ENCODE data around the gene PRPSAP2.

PRPSAP2 gene

GRCh38 chr17:18891541-18891940, 33.6 kb downstream of the PRPSAP2 start:
- Histone ChIP-seq H3K4me1 (ENCODE audit: insufficient read depth, poor library complexity, severe bottlenecking) (no peaks in the 10 kb centered on the region), H3K9me3 (ENCODE audit: severe bottlenecking) (no peaks in the 10 kb centered on the region), H3K27me3 (ENCODE audit: insufficient read depth, poor library complexity, severe bottlenecking) (no peaks in the 10 kb centered on the region), H3K36me3 (ENCODE audit: low read depth) (peaks cover 48% of the 10 kb centered on the region), H3K27ac (ENCODE audit: poor library complexity, severe bottlenecking) (no peak overlapping the region), H3K4me3 (ENCODE audit: severe bottlenecking) (no peak overlapping the region)
- DNase-seq (ENCODE audit: low spot score) = no peak
- no peak for TF ChIP-seq CTCF (IDR thresholded peaks at IDR 0.05; ENCODE audit: poor library complexity, severe bottlenecking)
- ATAC-seq (ENCODE audit: low read depth) = no peak

GRCh38 chr17:18896146-18896545, 38.2 kb downstream of the PRPSAP2 start:
- DNase-seq (ENCODE audit: low spot score) (no peak), ATAC-seq (ENCODE audit: low read depth) (no peak)
- Histone ChIP-seq H3K27ac (ENCODE audit: poor library complexity, severe bottlenecking) (no peak overlapping the region), H3K27me3 (ENCODE audit: insufficient read depth, poor library complexity, severe bottlenecking) (no peaks in the 10 kb centered on the region), H3K4me1 (ENCODE audit: insufficient read depth, poor library complexity, severe bottlenecking) (no peaks in the 10 kb centered on the region), H3K9me3 (ENCODE audit: severe bottlenecking) (no peaks in the 10 kb centered on the region), H3K36me3 (ENCODE audit: low read depth) (peaks cover 34% of the 10 kb centered on the region), H3K4me3 (ENCODE audit: severe bottlenecking) (no peak overlapping the region)
- TF ChIP-seq CTCF (IDR thresholded peaks at IDR 0.05; ENCODE audit: poor library complexity, severe bottlenecking) = no peak

GRCh38 chr17:18896947-18897346, 39.0 kb downstream of the PRPSAP2 start:
- TF ChIP-seq CTCF (IDR thresholded peaks at IDR 0.05; ENCODE audit: poor library complexity, severe bottlenecking) = no peak
- DNase-seq (ENCODE audit: low spot score) (no peak), ATAC-seq (ENCODE audit: low read depth) (no peak)
- no peaks in the 10 kb centered on the region for H3K4me1 ChIP-seq (ENCODE audit: insufficient read depth, poor library complexity, severe bottlenecking)
- H3K27ac ChIP-seq (ENCODE audit: poor library complexity, severe bottlenecking) = no peak overlapping the region
- no peaks in the 10 kb centered on the region for H3K27me3 ChIP-seq (ENCODE audit: insufficient read depth, poor library complexity, severe bottlenecking)
- H3K36me3 ChIP-seq (ENCODE audit: low read depth) = peaks cover 28% of the 10 kb centered on the region
- no peaks in the 10 kb centered on the region for H3K9me3 ChIP-seq (ENCODE audit: severe bottlenecking)
- no peak overlapping the region for H3K4me3 ChIP-seq (ENCODE audit: severe bottlenecking)

- Histone ChIP-seq H3K4me3 (ENCODE audit: severe bottlenecking) (no peak overlapping the region), H3K9me3 (ENCODE audit: severe bottlenecking) (no peaks in the 10 kb centered on the region), H3K36me3 (ENCODE audit: low read depth) (peaks cover 33% of the 10 kb centered on the region), H3K4me1 (ENCODE audit: insufficient read depth, poor library complexity, severe bottlenecking) (no peaks in the 10 kb centered on the region), H3K27me3 (ENCODE audit: insufficient read depth, poor library complexity, severe bottlenecking) (no peaks in the 10 kb centered on the region), H3K27ac (ENCODE audit: poor library complexity, severe bottlenecking) (no peak overlapping the region)
- no peak for DNase-seq (ENCODE audit: low spot score)
- TF ChIP-seq CTCF (IDR thresholded peaks at IDR 0.05; ENCODE audit: poor library complexity, severe bottlenecking) = no peak
- ATAC-seq (ENCODE audit: low read depth) = no peak
Measured at GRCh38 chr17:18904482-18904881, 46.6 kb downstream of the PRPSAP2 start.

GRCh38 chr17:18905226-18905625, 47.3 kb downstream of the PRPSAP2 start:
- no peaks in the 10 kb centered on the region for H3K27me3 ChIP-seq (ENCODE audit: insufficient read depth, poor library complexity, severe bottlenecking)

More at GRCh38 chr17:18905226-18905625, 47.3 kb downstream of the PRPSAP2 start:
- ATAC-seq (ENCODE audit: low read depth) (no peak), DNase-seq (ENCODE audit: low spot score) (no peak)
- TF ChIP-seq CTCF (IDR thresholded peaks at IDR 0.05; ENCODE audit: poor library complexity, severe bottlenecking) = no peak
- Histone ChIP-seq H3K4me3 (ENCODE audit: severe bottlenecking) (no peak overlapping the region), H3K27ac (ENCODE audit: poor library complexity, severe bottlenecking) (no peak overlapping the region), H3K36me3 (ENCODE audit: low read depth) (peaks cover 30% of the 10 kb centered on the region), H3K9me3 (ENCODE audit: severe bottlenecking) (no peaks in the 10 kb centered on the region), H3K4me1 (ENCODE audit: insufficient read depth, poor library complexity, severe bottlenecking) (no peaks in the 10 kb centered on the region)
